GM19324 (cell line): ENCODE results near the gene FRMPD1.
A peak's percentile ranks its signal among the peaks of the same experiment; 100 is the strongest.
"Not testable (repeated sequence)": the region's sequence is repeated elsewhere in the genome, so short reads cannot be mapped to it uniquely, and the experiment has no call there.

Source experiments
- ATAC-seq: cut with Tn5 transposase; IDR thresholded peaks from one replicate; pipeline ENCODE4 v1.9.1; 2021; ENCODE audit warnings: mild to moderate bottlenecking, moderate library complexity; ENCODE audit not compliant: unreplicated experiment, low FRiP score

The FRMPD1 gene

DNA sequence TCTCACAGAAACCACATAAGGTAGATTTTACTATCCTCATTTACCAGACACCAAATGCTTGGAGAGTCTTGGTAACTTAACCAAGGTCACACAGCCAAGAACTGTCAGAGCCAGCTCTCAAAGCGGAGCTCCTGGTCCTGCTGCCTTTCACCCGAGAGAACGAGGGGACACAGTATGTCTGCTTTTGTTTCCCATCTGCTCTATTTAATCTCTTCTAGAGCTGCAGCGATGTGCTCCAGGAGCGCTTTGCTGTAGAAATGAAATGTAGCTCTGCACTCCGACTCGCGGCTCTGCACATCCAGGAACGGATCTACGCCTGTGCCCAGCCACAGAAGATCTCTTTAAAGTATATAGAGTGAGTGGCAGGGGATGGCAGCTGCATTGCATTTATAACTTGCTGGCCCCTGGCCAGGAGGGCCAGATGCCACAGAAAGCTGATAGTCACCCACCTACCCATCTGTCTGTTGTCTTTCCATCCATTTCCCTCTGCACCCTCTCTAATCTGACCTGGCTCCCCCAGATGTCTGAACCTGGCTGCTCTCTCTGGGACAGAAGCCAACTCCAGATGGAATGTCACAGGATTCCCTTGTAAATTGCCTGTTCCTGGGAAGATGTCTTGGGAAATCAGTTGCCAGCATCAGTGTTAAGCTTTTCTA is 81.5 kb downstream of the FRMPD1 start:
- ATAC-seq, result no peak

DNA sequence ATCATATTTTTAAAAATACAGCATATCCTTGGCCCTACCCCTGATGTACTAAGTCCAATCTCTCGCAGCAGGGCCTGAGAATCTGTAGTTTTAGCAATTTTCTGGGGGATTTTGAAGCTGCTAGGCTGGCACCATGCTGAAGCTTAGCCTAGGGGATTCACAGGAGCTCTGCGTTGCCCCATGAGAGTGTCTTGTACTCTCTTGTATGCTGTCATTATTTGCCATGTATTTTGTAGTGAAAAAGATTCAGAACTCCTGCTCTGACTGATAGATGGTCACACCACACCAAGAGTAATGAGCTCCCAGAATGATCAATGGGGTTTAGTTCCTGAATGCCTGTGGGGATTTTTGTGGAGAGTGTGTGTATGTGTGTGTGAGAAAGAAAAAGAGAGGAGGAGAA is 82.2 kb downstream of the FRMPD1 start:
- ATAC-seq, result no peak

DNA sequence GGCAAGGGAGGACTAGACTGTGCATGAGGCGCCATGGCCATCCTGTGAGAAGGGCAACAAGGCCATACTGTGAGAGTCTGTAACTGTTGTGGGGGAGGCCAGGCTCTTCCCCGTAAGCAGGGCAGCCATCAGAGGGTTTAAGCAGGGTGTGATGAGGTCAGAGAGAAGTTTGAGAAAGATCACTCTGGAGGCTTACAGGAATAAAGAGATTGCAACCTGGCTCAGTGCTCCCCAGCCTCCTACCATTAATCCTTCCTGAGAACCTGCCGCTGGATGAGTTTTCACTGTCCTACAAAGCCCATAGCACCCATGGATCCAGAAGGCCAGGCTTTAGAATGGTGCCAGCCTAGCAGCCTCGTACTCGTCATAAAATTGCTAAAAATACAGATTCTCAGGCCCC is 88.5 kb downstream of the FRMPD1 start:
- no peak for ATAC-seq

DNA sequence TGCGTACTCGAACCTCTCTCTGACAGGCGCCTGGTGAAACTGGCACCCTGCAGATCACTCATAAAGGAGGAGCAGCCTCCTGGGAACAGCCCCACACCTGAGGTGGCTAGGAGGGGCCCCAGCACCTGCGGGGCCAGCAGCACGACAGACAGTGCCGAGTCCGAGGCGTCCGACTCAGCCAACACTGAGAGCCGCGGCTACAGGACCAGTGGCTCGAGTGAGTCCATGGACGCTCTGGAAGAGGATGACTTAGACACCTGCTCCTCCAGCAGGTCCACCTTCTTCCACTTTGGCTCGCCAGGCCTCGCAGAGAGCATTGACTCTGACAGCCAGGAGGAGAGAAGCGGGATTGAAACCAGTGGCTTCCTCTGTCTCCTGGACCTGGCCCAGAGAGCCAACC is 89.4 kb downstream of the FRMPD1 start:
- no peak for ATAC-seq

DNA sequence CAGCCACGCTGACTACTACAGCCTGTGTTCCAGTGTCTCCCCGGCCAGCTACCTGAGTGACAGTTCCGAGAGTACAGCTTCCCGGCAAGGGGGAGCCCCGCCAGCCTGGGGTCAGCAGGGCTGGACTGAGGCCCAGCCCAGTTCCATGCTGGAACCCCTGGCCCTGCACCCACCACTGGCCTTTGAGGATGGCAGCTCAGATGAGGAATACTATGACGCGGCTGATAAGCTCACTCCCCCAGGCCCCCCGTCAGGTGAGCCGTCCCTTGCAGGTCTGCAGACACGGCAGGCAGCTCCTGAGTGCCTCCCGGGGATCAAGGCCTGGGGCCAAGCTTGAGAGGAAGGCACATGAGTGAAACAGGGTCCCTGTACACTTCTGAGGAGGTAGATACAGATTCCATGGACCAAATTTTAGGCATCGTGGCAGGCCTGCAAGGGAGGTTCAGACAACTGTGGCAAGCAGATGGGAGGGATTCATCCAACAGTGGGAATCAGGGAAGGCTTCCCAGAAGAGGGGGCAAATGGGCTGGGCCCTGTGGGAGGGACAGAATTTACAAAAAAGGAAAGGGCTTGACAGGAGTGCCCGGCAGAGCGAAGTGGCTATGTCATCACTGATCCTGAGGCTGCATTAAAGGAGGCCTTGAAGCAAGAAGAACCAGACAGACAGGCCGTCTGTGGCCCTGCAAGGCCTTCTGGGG is 90.0 kb downstream of the FRMPD1 start:
- ATAC-seq, result no peak

DNA sequence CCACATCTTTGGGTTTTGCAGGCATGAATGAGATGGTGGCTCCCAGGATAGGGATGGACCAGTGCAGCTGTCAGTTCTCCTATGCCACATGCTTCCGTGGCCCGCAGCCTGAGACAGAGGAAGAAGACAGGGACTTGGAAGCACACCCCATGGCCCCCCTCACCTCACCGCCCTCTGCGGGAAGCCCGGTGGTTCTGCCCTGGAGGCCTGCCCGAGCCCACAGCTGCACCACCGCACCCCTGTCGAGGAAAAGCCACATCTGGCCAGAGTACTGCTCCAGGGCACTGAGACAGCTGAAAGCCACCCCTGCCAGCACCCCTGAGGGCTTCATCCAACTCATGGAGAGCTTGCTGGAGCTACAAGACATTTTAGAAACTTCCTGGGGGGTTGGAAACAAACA is 95.2 kb downstream of the FRMPD1 start:
- ATAC-seq, result no peak

DNA sequence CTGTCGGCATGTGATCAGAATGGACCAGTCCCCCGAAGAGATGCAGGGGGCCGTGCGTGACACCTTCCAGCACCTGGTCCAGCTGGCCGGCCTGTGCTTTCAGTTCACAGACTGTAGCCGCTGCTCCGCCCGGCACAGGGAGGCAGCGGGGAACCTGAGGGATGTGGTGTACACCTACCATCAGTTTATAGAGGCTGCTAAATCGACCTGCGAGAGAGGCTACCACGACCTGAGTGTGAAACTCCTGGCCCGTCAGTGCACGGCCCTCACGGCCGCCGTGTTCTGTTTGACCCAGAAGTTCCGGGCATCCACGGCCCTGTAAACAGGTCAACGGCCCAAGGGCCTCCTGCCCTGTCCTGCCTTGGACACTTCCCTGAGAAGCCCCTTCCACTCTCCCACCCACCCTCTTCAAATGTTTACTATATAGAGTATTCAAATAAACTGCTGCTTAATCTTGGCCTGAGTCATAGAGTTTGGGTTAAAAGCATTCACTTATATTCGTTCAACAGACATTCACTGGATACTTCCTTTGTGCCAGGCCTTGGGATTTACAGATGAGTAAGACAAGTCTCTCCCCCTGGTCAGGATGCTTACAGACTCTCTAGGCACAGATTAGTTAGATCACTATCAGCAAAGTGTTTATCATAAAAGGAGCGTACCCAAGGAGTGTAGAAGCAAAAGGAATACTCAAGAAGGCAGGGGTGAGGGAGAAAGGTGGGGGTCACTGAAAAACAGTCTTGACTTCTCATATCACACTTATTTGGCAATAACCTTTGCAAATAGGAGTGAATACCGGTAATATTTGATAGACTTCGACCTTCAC is 95.9 kb downstream of the FRMPD1 start:
- ATAC-seq, result no peak

DNA sequence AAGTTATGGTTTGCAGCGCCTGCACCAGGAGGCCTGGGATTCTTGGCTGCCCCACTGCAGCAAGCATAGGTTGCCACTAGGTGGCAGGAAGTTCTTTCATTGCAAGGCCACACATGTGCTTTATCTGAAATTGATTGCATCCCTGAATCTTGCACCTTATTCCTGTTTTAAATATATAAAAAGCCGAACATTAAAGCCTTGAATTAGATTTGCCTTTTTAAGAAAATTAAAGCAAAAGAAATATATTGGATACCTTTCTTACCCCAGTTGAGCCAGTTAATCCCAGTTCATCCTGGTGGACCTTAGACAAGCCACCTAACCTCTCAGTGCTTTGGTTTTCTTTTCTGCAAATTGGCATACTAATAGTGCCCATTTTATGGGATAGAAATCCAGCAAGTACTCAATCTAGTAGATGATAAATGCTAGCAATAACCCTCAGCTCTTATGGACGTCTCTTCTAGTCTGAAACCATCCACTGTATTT is 96.6 kb downstream of the FRMPD1 start:
- no peak for ATAC-seq

DNA sequence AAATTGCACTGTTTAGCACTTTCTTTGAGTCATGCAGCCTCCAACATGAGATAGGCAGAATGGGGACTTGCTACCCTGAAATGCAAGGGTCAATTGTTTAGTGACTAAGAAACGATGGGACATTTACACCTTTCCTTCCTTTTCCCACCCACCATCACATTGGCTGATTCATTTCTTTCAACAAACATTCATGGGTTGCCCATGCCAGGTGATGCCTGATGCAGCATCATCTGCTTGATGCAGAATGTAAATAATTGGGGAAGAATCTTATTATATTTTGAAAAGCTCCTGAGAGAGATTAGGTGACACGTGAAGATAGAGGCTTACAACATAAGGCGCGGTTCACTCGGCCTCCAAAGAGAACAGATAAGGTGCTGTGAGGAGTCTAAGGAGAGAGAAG is 98.4 kb downstream of the FRMPD1 start:
- no peak for ATAC-seq

DNA sequence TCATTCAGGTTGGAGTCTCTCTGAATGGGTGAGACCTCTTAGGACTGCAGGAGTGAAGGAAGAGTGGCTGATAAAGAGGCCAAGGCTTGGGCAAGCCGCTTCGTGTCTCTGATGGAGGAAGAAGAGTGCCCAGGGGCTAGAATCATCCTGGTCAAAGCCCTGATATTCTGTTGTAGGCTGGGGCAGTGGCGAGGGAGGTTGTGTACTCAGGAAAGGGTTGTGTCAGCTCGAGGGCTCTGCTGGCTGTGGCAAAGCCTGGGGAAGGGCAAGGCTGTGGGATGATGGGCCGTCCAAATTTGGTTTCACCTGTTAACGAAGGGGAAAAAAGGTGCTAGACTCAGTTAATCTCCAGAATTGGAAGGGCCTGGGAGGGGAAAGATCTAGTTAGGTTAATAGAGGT is 100.4 kb downstream of the FRMPD1 start:
- no peak for ATAC-seq

DNA sequence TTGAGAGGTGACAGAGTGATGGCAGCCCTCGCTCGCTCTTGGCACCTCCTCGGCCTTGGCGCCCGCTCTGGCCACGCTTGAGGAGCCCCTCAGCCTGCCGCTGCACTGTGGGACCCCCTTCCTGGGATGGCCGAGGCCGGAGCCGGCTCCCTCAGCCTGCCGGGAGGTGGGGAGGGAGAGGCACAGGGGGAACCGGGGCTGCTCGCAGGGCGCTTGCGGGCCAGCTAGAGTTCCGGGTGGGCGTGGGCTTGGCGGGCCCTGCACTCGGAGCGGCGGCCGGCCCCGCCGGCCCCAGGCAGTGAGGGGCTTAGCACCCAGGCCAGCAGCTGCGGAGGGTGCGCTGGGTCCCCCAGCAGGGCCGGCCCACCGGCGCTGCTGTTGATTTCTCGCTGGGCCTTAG is 101.0 kb downstream of the FRMPD1 start:
- not testable (repeated sequence) for ATAC-seq

DNA sequence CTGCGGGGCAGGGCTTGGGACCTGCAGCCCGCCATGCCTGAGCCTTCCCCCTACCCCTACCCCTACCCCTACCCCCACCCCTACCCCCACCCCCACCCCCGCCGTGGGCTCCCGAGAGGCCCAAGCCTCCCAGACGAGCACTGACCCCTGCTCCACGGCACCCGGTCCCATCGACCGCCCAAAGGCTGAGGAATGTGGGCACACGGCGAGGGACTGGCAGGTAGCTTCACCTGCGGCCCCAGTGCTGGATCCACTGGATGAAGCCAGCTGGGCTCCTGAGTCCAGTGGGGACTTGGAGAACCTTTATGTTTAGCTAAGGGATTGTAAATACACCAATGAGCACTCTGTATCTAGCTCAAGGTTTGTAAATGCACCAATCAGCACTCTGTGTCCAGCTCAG is 101.4 kb downstream of the FRMPD1 start:
- not testable (repeated sequence) for ATAC-seq

DNA sequence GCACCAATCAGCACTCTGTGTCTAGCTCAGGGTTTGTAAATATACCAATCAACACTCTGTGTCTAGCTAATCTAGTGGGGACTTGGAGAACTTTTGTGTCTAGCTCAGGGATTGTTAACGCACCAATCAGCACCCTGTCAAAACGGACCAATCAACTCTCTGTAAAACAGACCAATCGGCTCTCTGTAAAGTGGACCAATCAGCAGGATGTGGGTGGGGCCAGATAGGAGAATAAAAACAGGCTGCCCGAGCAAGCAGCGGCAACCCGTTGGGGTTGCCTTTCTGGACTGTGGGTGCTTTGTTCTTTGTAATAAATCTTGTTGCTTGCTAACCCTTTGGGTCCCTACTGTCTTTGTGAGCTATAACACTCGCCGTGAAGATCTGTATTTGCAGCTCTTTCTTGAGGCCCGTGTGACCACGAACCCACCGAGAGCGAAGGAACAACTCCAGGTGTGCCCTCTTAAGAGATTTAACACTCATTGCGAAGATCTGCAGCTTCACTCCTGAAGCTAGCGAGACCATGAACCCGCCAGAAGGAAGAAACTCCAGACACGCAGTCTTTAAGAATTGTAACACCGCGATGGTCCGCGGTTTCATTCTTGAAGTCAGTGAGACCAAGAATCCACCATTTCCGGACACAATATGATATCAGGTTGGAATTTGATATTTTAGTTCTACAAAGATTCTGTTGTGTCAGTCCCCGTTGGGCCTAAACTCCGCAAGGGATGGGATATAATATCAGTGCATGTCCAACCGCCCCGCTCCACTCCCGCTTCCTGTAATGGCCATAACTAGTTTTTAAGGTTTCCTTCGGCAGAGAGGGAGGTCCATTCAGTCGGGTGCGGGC is 102.1 kb downstream of the FRMPD1 start:
- no peak for ATAC-seq

DNA sequence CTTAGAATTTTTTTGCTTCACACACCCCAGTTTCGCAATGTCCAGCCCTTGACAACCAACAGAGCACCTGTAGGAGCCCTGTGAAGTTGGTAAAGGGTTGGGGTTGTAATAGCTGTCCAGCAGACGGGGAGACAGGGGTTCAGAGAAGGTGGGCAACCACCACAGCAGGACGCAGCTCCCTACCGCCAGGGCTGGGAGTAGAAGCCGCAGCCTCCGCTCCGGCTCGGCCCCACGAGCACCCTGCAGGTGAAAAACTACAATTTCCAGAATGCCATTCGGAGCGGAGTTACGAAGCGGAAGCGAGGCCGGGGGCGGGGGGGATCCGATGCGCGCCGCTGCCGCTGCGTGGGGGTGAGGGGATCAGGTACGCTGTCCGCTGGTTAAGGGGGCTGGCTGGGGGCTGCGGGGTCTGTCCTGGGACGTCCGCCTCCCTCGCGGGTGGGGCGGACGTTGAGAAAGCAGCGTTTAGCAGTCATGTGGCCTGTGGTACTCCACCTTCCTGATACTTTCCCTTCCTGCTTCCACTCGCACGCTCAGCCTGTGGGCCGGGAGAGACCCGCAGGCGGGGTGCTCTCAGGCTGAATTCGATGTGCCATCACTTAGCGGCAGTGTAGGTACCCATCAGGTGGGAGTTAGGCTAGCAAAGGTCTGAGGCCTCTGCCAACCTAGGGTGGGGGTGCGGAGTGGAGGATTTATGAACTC is 102.9 kb downstream of the FRMPD1 start, which contains the start of gene TRMT10B:
Gene TRMT10B (plus strand): TSS at position 317 of the 702 bp plus-strand sequence. CDS start 8,127 bp downstream, outside the sequence.
- ATAC-seq, result peak; percentile 80

DNA sequence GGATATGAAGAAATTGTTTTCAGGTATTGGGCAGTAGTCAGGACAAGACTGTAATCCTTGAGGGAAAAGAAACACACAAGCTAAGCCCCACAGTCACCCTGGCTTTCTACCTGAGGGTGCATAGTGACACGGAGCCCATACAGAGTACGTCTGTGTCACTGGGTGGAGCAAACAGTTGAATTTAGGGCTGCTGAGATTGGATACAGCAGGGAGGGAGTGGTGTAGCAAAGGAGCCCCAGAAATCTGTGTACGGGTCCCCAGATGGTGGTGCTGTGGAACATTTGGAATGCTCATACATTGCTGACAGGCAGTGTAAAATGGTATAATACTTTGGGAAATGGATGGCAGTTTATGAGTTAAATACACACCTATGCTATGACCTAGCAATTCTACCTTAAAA is 108.0 kb downstream of the FRMPD1 start:
- ATAC-seq, result no peak

DNA sequence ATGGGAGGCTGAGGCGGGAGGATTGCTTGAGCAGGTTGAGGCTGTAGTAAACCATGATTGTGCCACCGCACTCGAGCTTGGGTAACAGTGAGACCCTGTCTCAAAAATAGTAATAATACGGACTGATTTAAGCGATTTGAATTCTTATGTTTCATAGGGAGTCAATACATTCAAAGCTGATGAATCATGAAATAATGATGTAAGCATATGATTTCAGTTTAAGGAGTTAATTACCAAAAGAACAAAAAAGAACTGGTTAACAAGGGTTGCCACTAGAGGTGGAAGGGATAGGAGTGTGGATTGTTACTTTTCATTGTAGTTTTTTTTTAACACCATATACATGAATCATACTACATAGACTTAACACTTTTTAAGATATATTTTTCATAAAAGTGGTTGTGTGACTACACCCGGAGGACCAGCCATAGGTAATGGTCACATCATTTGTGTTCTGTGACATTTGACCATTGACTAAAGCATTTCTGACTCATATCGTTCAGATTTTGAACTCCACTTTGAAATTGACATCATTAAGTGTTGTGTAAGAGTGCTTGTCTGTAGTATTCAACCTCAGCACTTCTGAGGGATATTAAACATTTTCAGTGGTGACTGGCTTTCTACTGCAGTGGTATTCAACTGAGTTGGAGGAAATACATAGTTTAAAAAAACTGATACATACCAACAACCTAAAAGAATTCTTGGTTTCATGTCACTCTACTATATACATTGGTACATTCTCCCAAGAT is 109.8 kb downstream of the FRMPD1 start:
- no peak for ATAC-seq

DNA sequence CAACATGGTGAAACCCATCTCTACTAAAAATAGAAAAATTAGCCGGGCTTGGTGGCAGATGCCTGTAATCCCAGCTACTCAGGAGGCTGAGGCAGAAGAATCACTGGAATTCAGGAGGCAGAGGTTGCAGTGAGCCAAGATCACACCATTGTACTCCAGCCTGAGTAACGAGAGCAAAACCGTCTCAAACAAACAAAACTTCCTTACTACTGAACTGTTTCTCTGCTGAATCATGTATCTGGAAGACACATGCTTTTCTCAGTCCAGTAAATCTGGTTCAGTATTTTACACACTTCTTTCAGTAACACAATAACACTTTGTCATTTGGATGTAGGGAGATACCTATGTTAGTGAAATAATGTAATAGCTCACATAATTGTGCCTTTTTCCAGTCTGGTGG is 110.8 kb downstream of the FRMPD1 start:
- no peak for ATAC-seq

DNA sequence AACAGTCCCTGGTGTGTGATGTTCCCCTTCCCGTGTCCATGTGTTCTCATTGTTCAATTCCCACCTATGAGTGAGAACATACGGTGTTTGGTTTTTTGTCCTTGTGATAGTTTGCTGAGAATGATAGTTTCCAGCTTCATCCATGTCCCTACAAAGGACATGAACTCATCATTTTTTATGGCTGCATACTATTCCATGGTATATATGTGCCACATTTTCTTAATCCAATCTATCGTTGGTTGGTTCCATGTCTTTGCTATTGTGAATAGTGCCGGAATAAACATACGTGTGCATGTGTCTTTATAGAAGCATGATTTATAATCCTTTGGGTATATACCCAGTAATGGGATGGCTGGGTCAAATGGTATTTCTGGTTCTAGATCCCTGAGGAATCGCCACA is 114.5 kb downstream of the FRMPD1 start:
- not testable (repeated sequence) for ATAC-seq

DNA sequence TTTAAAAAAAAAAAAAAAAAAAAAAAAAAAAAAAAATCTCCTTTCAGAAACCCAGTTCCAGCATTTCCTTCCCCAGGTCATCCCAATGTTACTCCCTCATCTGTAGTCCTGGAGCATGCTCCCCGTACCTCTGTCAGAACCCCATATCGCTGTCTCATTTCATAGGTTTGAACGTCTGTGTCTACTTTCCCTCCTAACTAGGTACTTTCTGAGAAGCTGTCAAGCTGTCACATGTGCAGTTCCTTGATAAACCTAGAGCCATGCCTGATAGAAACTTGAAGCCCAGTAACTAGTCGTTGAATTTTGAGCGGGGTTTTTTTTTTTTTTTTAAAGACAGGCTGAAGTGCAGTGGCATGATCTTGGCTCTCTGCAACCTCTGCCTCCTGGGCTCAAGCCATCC is 118.6 kb downstream of the FRMPD1 start:
- ATAC-seq, result no peak
